Transverse colon (tissue), 4 donors: Measurements from ENCODE around the gene GLYATL2. TPM values are rescaled to one million over a fixed set of nuclear protein-coding genes. Genes with fewer than 3 reads are reported as not detected.
A peak's percentile ranks its signal among the peaks of the same experiment; 100 is the strongest.

Source experiments
- DNase-seq: peaks from one replicate; pipeline ENCODE4 v3.0.0-alpha.2; 2019
- H3K27ac ChIP-seq, 4 donors: fragments of 200-600 bp; sonication (generic); 2 replicates each; pipeline ENCODE4 v1.5.1; 2016 to 2018; ENCODE audit warnings: inconsistent platforms in 4 of 4
- H3K27me3 ChIP-seq: fragments of 200-600 bp; sonication (generic); 2 replicates; pipeline ENCODE4 v1.5.1; 2017; ENCODE audit warnings: inconsistent platforms
- H3K36me3 ChIP-seq, 4 donors: fragments of 200-600 bp; sonication (generic); 2 replicates each; pipeline ENCODE4 v1.5.1; 2017 to 2019; ENCODE audit warnings: inconsistent platforms in 4 of 4
- H3K4me1 ChIP-seq, 4 donors: fragments of 200-600 bp; sonication (generic); 2 replicates each; pipeline ENCODE4 v1.5.1; 2017 to 2020; ENCODE audit warnings: inconsistent platforms in 4 of 4
- H3K4me3 ChIP-seq, 4 donors: fragments of 200-600 bp; sonication (generic); 1 replicate in 1 of 4; 2 replicates in 3 of 4; pipeline versions ENCODE4 v1.5.1 to v1.6.1; 2017 to 2019; ENCODE audit warnings: inconsistent platforms in 4 of 4
- H3K9me3 ChIP-seq, 2 donors: fragments of 200-600 bp; sonication (generic); 2 replicates each; pipeline ENCODE4 v1.5.1; 2017 to 2019; ENCODE audit warnings: inconsistent platforms in 2 of 2
- EP300 ChIP-seq: sonication (generic); formaldehyde crosslinking; IDR thresholded peaks from one replicate; pipeline ENCODE4 v1.6.1; 2017; ENCODE audit warnings: antibody characterized with exemption, low read depth
- POLR2A ChIP-seq: fragments of 450-650 bp; IDR thresholded peaks from one replicate; pipeline ENCODE4 v1.6.1; 2016; ENCODE audit warnings: antibody characterized with exemption, mild to moderate bottlenecking, moderate library complexity
- POLR2AphosphoS5 ChIP-seq, 3 donors: sonication (generic); formaldehyde crosslinking; IDR thresholded peaks; one replicate each; pipeline ENCODE4 v1.6.1; 2016; ENCODE audit warnings: antibody characterized with exemption in 3 of 3
- WGBS, 2 donors: methylation state at CpG; one replicate each; pipeline ENCODE4 v1.1.5; 2018; ENCODE audit warnings: low coverage in 1 of 2; 5-methylcytosine and 5-hydroxymethylcytosine counted together
- in situ Hi-C, 4 donors: fragments of 200-750 bp; cut with MboI; loops; one replicate each; pipeline versions ENCODE4 v1.15.0 to v1.15.1; 2017; ENCODE audit warnings: low sequenced_read_pairs in 3 of 4, low pct_ligation_motif_present in 1 of 4, low pct_unique_long_range_greater_than_20kb in 1 of 4
- intact Hi-C: fragments of 100-400 bp; cut with DNase I; formaldehyde crosslinking; loops from one replicate; pipeline ENCODE4 v1.15.1; 2023; ENCODE audit warnings: low total_unique reads
- total RNA-seq, 4 donors: library from RNA; depleted of rRNA; stranded (reverse); fragments of >200 nt; gene quantifications; one replicate each; pipeline ENCODE4 v1.1.0, GENCODE V29; 2016
- TF ChIP-seq, protein P1 (sequence below), 5 experiments: fragments of 200-600 bp in 3 of 5; fragments of 450-650 bp in 2 of 5; sonication (generic) in 3 of 5; IDR thresholded peaks; 1 replicate in 2 of 5; 2 replicates in 3 of 5; pipeline ENCODE4 v1.5.1; 2016 to 2017; ENCODE audit warnings: antibody characterized with exemption in 5 of 5, inconsistent platforms in 3 of 5, mild to moderate bottlenecking in 2 of 5, moderate library complexity in 1 of 5

The GLYATL2 gene
- total RNA-seq, 4 donors from 2014 or later = not detected

DNA sequence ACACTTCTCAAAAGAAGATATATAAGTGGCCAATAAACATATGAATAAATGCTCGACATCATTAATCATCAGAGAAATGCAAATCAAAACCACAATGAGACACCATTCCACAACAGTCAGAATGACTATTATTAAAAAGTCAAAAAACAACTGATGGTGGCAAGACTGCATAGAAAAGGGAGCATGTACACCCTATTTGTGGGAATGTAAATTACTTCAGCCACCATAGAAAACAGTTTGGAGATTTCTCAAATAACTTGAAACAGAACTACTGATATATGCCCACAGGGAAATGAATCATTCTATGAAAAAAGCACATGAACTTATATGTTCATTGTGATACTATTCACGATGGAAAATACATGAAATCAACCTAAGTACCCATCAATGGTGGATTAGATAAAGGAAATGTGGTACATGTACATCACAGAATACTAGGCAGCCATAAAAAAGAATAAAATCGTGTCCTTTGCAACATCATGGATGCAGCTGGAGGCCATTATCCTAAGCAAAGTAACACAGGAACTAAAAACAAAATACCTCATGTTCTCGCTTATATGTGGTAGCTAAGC is 42.4 kb downstream of the GLYATL2 start:
- intact Hi-C loops = no loop called here

DNA sequence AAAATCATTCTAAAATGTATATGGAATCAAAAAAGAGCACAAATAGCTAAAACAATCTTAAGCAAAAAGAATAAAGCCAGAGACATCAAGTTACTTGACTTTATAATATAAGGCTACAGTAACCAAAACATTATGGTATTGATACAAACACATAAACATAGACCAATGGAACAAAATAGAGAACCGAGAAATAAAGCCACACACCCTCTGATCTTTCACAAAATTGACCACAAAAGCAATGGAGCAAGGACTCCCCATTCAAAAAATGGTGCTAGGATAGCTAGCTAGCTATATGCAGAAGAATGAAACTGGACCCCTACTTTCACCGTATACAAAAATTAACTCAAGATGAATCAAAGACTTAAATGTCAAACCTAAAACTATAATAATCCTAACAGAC is 43.2 kb downstream of the GLYATL2 start:
- in situ Hi-C loops = no loop called here

More for the DNA sequence above, 42.4 kb downstream of the GLYATL2 start:
- Histone ChIP-seq H3K9me3 (no peaks in the 10 kb centered on the region), H3K4me3 (no peak overlapping the region), H3K27ac (no peak overlapping the region), H3K36me3 (no peaks in the 10 kb centered on the region), H3K4me1 (no peaks in the 10 kb centered on the region), H3K27me3 (peaks cover 6% of the 10 kb centered on the region)
- in situ Hi-C loops = no loop called here
- no peak for DNase-seq
- no peak for TF ChIP-seq POLR2AphosphoS5 (IDR thresholded peaks at IDR 0.05)
- TF ChIP-seq POLR2A = no peak
- TF ChIP-seq, protein P1, sequence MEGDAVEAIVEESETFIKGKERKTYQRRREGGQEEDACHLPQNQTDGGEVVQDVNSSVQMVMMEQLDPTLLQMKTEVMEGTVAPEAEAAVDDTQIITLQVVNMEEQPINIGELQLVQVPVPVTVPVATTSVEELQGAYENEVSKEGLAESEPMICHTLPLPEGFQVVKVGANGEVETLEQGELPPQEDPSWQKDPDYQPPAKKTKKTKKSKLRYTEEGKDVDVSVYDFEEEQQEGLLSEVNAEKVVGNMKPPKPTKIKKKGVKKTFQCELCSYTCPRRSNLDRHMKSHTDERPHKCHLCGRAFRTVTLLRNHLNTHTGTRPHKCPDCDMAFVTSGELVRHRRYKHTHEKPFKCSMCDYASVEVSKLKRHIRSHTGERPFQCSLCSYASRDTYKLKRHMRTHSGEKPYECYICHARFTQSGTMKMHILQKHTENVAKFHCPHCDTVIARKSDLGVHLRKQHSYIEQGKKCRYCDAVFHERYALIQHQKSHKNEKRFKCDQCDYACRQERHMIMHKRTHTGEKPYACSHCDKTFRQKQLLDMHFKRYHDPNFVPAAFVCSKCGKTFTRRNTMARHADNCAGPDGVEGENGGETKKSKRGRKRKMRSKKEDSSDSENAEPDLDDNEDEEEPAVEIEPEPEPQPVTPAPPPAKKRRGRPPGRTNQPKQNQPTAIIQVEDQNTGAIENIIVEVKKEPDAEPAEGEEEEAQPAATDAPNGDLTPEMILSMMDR (IDR thresholded peaks at IDR 0.05) = no peak
- TF ChIP-seq EP300 = no peak
- WGBS, 2 donors = 55 to 85% methylated on average over 3 to 4 of the region's 4 CpGs

GRCh38 chr11:58796333-58796732 is 48.2 kb downstream of the GLYATL2 start:
- Histone ChIP-seq H3K9me3 (peaks cover 0 to 4% of the 10 kb centered on the region in 2 donors), H3K36me3 (no peaks in the 10 kb centered on the region), H3K4me3 (no peak overlapping the region), H3K27me3 (peaks cover 6% of the 10 kb centered on the region), H3K27ac (no peak overlapping the region), H3K4me1 (no peaks in the 10 kb centered on the region)
- TF ChIP-seq, protein P1 (IDR thresholded peaks at IDR 0.05) = no peak
- no peak for TF ChIP-seq POLR2AphosphoS5 (IDR thresholded peaks at IDR 0.05)
- TF ChIP-seq EP300 = no peak
- in situ Hi-C loops = no loop called here
- DNase-seq = no peak
- WGBS, 2 donors = 45% methylated on average over 6 of the region's 6 CpGs; no CpG with 5 or more reads in 1 of the 2 donors
- intact Hi-C loops = no loop called here

More for the DNA sequence above, 43.2 kb downstream of the GLYATL2 start:
- WGBS, 2 donors = 71 to 77% methylated on average over 2 of the region's 2 CpGs
- no peak for DNase-seq
- Histone ChIP-seq H3K27ac (no peak overlapping the region), H3K4me1 (no peaks in the 10 kb centered on the region), H3K9me3 (no peaks in the 10 kb centered on the region), H3K36me3 (no peaks in the 10 kb centered on the region), H3K27me3 (peaks cover 6% of the 10 kb centered on the region), H3K4me3 (no peak overlapping the region)
- intact Hi-C loops = no loop called here
- TF ChIP-seq POLR2AphosphoS5 (IDR thresholded peaks at IDR 0.05) = no peak
- TF ChIP-seq, protein P1 (IDR thresholded peaks at IDR 0.05) = no peak
- no peak for TF ChIP-seq EP300
- no peak for TF ChIP-seq POLR2A

DNA sequence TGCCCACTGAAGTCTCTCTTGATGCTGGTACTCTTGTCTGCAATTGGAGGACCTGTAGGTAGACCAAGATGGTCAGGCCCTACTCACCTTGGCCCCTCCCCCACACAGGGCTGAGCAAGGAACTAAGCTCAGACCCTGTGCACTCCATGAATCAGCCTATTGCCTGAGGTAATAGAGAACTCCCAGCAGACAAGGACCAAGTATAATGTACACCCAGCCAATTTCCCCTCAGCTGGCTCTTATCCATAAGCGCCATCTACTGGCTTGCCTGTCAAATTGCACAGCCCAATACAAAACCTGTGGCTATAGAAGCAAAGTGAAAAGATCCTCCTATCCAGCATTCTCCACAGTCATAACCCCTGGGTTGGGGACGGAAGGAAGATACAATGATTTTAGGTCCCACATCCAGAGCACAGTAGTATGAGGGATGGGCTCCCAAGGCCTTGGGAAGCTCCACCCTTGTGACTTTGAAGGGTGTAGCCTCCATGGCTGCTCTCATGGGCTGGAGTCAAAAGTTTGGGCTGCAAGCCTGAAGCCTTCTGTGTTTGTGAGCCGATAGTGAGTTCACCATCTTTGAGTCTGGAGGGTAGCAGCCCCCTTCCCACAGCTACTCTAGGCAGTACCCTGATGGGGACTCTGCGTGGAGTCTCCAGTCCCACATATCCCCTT is 56.0 kb downstream of the GLYATL2 start:
- H3K9me3 ChIP-seq = peaks cover 0 to 4% of the 10 kb centered on the region in 2 donors
- in situ Hi-C loops = no loop called here
- TF ChIP-seq POLR2AphosphoS5 (IDR thresholded peaks at IDR 0.05) (no peak), EP300 (no peak)
- TF ChIP-seq, protein P1 (IDR thresholded peaks at IDR 0.05) = peak; percentile 37 to 63 (median 44)
- WGBS, 2 donors = 45% methylated on average over 4 of the region's 4 CpGs; no CpG with 5 or more reads in 1 of the 2 donors
- H3K27me3 ChIP-seq = no peaks in the 10 kb centered on the region
- peak; percentile 14 for DNase-seq
- H3K4me3 ChIP-seq = no peak overlapping the region
- H3K4me1 ChIP-seq = no peaks in the 10 kb centered on the region
- H3K27ac ChIP-seq = no peak overlapping the region
- H3K36me3 ChIP-seq = no peaks in the 10 kb centered on the region
- intact Hi-C loops = no loop called here
